ENCODE measurements around the gene WIPF3.

WIPF3 gene

DNA sequence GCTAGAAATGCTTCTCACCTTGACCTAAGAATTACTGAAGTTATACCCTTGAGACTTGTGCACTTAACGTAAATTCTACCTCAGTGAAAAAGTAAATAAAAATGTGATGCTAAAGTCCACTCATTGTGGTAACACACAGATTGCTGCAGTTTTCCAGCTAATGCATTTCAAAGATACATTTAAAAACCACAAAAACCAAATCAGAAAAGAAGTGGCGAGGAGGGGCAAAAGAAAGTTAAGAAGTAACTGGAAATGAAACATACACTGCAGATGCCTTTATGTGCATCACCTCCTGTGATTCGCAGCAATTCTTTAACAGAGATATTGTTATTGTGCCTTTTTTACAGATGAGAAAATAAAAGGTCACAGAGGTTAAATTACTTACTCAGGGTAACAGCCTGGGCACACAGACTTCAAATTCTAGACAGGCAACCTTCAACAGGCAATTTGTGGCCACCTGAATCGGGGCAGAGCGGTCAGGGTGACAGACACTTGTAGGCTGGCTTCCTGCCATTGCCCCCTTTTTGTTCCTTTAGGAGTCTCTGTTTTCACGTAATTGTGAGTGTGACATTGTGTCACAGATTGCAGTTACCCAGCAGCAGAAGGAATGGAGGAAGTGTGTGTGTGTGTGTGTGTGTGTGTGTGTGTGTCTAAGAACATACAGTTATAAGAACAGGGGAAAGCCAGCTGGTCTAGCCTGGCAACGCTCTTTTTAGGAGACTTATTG, 1.9 kb downstream of the WIPF3 start:
- TF ChIP-seq, protein P1, sequence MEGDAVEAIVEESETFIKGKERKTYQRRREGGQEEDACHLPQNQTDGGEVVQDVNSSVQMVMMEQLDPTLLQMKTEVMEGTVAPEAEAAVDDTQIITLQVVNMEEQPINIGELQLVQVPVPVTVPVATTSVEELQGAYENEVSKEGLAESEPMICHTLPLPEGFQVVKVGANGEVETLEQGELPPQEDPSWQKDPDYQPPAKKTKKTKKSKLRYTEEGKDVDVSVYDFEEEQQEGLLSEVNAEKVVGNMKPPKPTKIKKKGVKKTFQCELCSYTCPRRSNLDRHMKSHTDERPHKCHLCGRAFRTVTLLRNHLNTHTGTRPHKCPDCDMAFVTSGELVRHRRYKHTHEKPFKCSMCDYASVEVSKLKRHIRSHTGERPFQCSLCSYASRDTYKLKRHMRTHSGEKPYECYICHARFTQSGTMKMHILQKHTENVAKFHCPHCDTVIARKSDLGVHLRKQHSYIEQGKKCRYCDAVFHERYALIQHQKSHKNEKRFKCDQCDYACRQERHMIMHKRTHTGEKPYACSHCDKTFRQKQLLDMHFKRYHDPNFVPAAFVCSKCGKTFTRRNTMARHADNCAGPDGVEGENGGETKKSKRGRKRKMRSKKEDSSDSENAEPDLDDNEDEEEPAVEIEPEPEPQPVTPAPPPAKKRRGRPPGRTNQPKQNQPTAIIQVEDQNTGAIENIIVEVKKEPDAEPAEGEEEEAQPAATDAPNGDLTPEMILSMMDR (IDR thresholded peaks at IDR 0.05; ENCODE audit: extremely low read depth, missing control alignments), result no peak
- no peak for DNase-seq (ENCODE audit: low spot score)

DNA sequence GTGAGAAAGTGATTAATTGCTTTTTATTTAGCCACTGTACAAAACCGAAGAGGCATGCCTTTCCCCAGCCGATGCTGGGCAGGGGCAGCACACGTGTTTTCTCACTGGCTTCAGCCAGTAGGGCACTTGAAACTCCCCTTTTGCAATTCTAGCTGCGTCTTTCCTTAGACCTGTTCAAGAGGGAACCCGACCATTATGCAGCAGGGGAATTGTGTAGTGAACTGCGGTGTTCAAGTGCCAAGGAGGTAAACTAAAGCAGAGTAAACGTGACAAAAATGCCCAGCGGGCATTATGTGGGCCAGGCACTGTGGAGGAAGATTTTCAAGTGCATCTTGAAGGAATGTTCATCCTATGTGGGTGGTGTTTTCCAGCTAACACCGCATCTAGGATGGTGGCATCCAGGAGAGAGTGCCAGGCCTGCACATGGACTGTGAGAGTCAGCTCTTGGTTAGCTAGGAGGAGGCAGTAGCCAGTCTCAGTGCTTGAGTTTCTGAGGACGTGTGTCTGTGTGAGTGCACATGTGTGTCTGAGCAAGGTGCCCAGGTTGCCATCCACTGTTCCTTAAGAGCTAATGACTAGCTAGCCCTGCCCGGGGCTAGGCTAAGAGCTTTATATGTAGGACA, 3.3 kb downstream of the WIPF3 start:
- DNase-seq (ENCODE audit: low spot score), result no peak
- TF ChIP-seq, protein P1 (IDR thresholded peaks at IDR 0.05; ENCODE audit: extremely low read depth, missing control alignments), result no peak

DNA sequence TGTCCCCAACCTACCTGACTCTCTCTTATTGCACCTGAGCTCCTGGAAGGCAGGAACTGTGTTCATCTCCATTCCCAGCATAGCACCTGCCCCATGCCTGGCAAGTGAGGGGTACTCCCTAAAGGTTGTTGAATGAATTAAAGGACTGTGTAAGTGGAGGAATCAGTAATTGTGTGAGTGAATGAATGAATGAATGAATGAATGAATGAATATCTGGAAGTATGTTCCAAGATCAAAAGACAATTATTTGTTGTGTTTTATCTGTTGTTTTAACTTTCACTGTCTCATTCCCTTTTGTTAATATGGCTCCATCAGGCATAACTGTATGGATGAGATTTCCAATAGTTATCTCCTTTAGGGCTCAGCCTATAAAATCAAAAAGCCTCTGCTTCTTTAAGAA, 4.0 kb downstream of the WIPF3 start:
- TF ChIP-seq, protein P1 (IDR thresholded peaks at IDR 0.05; ENCODE audit: extremely low read depth, missing control alignments), result no peak
- DNase-seq (ENCODE audit: low spot score), result no peak

DNA sequence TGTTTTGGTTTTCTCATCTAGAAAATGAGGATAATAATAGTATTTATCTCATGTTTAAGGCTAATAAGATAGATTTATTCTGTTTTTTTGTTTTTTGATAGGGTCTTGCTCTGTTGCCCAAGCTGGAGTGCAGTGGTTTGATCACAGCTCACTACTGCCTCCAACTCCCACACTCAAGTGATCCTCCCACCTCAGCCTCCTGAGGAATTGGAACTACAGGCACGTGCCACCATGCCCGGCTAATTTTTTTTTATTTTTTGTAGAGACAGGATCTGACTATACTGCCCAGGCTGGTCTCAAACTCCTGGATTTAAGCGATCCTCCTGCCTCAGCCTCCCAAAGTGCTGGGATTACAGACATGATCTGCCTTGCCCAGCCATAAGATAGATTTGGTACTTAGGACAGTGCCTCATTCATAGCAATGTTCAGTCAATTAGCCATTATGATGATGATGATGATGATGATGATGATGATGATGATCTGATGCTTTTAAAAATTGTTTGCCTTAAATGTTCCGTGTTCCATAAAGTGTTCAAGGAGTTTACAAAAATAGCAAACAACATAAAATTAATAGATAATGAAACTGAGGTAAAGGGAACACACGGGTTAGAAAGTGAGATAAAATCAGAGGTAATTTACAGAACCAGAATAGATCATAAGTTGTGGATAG, 4.6 kb downstream of the WIPF3 start:
- DNase-seq (ENCODE audit: low spot score), result no peak
- TF ChIP-seq, protein P1 (IDR thresholded peaks at IDR 0.05; ENCODE audit: extremely low read depth, missing control alignments), result no peak

DNA sequence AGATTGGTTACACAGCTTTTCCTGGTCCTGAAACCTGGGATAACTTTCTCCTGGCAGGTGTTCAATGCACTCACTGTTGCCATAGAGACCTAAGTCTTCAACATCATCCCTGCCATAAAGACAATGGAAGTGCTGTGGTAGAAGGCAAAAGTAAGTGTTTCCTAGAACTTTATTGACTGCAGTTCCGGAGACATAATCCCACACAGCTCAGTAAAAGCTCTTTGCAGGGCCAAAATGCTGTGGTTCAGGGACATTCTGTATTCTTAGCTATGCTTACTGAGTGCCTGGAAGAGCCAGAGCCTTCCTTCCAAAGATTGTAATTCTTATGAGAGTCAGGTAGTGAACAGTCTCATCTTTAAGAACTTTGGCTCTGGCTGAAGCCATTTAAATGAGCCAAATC, 5.3 kb downstream of the WIPF3 start:
- DNase-seq (ENCODE audit: low spot score), result no peak
- TF ChIP-seq, protein P1 (IDR thresholded peaks at IDR 0.05; ENCODE audit: extremely low read depth, missing control alignments), result no peak

DNA sequence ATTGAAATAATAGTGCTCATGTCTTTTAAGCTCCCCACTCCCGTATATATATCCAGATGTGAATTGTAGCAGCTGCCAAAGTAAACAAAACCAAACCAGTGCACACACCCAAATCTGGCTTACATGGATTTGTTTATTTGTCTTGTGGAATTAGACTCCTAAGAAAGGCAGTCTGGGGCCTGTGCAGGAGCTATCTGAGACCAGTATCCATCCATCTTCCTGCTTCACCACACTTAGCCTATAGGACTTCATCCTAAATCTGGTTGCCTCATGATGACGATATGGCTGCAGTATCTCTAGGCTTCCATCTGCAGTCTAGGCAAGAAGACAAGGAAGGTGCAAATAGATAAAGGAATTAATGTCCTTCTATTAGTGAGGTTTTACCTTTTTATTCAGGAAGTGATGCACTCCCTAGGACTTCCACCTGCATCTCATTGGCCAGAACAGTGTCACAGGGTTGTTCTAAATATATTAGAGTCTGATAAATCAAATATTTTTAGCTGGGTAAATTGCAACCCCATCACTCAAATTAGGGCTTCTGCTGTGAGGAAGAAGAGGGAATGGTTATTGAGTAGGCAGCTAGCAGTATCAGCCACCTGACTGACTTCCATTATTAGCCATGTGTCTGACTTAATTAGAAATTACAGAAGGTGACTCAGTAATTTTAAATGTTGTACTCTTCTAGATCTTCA, 6.0 kb downstream of the WIPF3 start:
- no peak for DNase-seq (ENCODE audit: low spot score)
- TF ChIP-seq, protein P1 (IDR thresholded peaks at IDR 0.05; ENCODE audit: extremely low read depth, missing control alignments), result no peak

All from GM20000 (cell line).